Endothelial cell of umbilical vein (primary cell): ENCODE results near the gene TBC1D14. TPM values are rescaled to one million over a fixed set of nuclear protein-coding genes. Genes with fewer than 3 reads are reported as not detected.

ENCODE experiments used
- BruUV-seq: library from RNA; stranded (reverse); fragments of 400-500 nt; replicated peaks from 2 replicates; lab custom pipeline; 2021; lab: Mats Ljungman, UMichigan
- CTCF ChIA-PET: fragments of 300-600, 350-600 bp; sonication (Branson Sonifier 250); formaldehyde crosslinking; loops from one replicate; lab custom pipeline; 2021; ENCODE audit warnings: antibody characterized with exemption, inconsistent platforms; lab: Charles Lee
- POLR2A ChIA-PET: fragments of 300-600, 350-600 bp; sonication (Branson Sonifier 250); formaldehyde crosslinking; loops from one replicate; lab custom pipeline; 2021; ENCODE audit warnings: antibody characterized with exemption, inconsistent platforms; lab: Charles Lee
- DNase-seq: peaks from one replicate; pipeline ENCODE4 v3.0.0-alpha.2; 2011; ENCODE audit warnings: low read depth, low spot score
- FAIRE-seq: peaks from 2 replicates; lab custom pipeline; 2011; peaks lifted over from hg19 to GRCh38; lab: Jason Lieb, UNC
- H2AFZ ChIP-seq: 2 replicates; pipeline ENCODE4 v1.6.0; 2012; ENCODE audit warnings: low read depth, low read length, control low read depth, inconsistent platforms
- H3K27ac ChIP-seq: 2 replicates; pipeline ENCODE4 v1.5.1; 2011; ENCODE audit warnings: low read depth, mild to moderate bottlenecking, control low read depth, low read length, moderate library complexity; ENCODE audit not compliant: insufficient read depth
- H3K27me3 ChIP-seq, 2 experiments: 2 replicates each; pipeline versions ENCODE4 v1.6.0 to v1.6.1; 2011; ENCODE audit warnings: low read length in 2 of 2, mixed read lengths in 1 of 2; ENCODE audit not compliant: control insufficient read depth in 2 of 2, insufficient read depth in 2 of 2
- H3K36me3 ChIP-seq, 2 experiments: 2 replicates in 1 of 2; 3 replicates in 1 of 2; pipeline ENCODE4 v1.5.1; 2011; ENCODE audit warnings: low read length in 2 of 2, mild to moderate bottlenecking in 1 of 2, moderate library complexity in 1 of 2; ENCODE audit not compliant: control insufficient read depth in 2 of 2, insufficient read depth in 2 of 2; ENCODE audit errors: extremely low read depth in 1 of 2
- H3K4me1 ChIP-seq: 3 replicates; pipeline ENCODE4 v1.5.1; 2011; ENCODE audit warnings: mild to moderate bottlenecking, low read length; ENCODE audit not compliant: control insufficient read depth, insufficient read depth; ENCODE audit errors: extremely low read depth
- H3K4me2 ChIP-seq: 2 replicates; pipeline ENCODE4 v1.6.1; 2011; ENCODE audit warnings: low read length, control low read depth, mixed read lengths; ENCODE audit not compliant: insufficient read depth
- H3K4me3 ChIP-seq, 3 experiments: fragments of 200-600 bp in 1 of 3; sonication (generic), shearing (Covaris generic) in 1 of 3; replicated peaks in 1 of 3; 2 replicates each; pipeline ENCODE4 v1.5.1; 2011 to 2016; ENCODE audit warnings: control low read depth in 3 of 3, low read length in 3 of 3, mild to moderate bottlenecking in 2 of 3, inconsistent platforms in 1 of 3, low read depth in 1 of 3, moderate library complexity in 1 of 3; ENCODE audit not compliant: insufficient read depth in 1 of 3
- H3K79me2 ChIP-seq: 2 replicates; pipeline ENCODE4 v1.6.0; 2012; ENCODE audit warnings: low read length, inconsistent platforms; ENCODE audit not compliant: control insufficient read depth, insufficient read depth
- H3K9ac ChIP-seq: replicated peaks from 2 replicates; pipeline ENCODE3; 2011; ENCODE audit warnings: low read length, control low read depth; ENCODE audit not compliant: insufficient read depth; ENCODE audit errors: extremely low read depth
- H3K9me1 ChIP-seq: replicated peaks from 3 replicates; pipeline ENCODE4 v1.6.0; 2011; ENCODE audit warnings: mild to moderate bottlenecking, low read length; ENCODE audit not compliant: control insufficient read depth, insufficient read depth; ENCODE audit errors: extremely low read depth
- H3K9me3 ChIP-seq: replicated peaks from 2 replicates; pipeline ENCODE4 v1.5.1; 2012; ENCODE audit warnings: low read length, inconsistent platforms; ENCODE audit not compliant: control insufficient read depth, insufficient read depth
- H4K20me1 ChIP-seq: replicated peaks from 2 replicates; pipeline ENCODE3; 2011; ENCODE audit warnings: mild to moderate bottlenecking, low read length; ENCODE audit not compliant: control insufficient read depth, insufficient read depth; ENCODE audit errors: extremely low read depth
- CTCF ChIP-seq, 2 donors: IDR thresholded peaks; 1 replicate in 1 of 2; 2 replicates in 1 of 2; pipeline ENCODE4 v1.5.1; 2011; ENCODE audit warnings: low read length in 2 of 2, mild to moderate bottlenecking in 2 of 2, moderate library complexity in 2 of 2, control low read depth in 1 of 2, inconsistent platforms in 1 of 2, low read depth in 1 of 2; ENCODE audit not compliant: insufficient read depth in 1 of 2; ENCODE audit errors: extremely low read depth in 1 of 2
- EZH2 ChIP-seq: IDR thresholded peaks from 2 replicates; pipeline ENCODE4 v1.6.1; 2012; ENCODE audit warnings: borderline replicate concordance, low read depth, mild to moderate bottlenecking, moderate library complexity, low read length, inconsistent platforms; ENCODE audit not compliant: severe bottlenecking
- FOS ChIP-seq: IDR thresholded peaks from 2 replicates; pipeline ENCODE4 v1.6.1; 2011; ENCODE audit warnings: mild to moderate bottlenecking, low read length, moderate library complexity, borderline replicate concordance; ENCODE audit not compliant: insufficient read depth
- GATA2 ChIP-seq: IDR thresholded peaks from 2 replicates; pipeline ENCODE4 v1.7.0; 2011; ENCODE audit warnings: low read depth, mild to moderate bottlenecking, moderate library complexity, mixed read lengths, low read length; ENCODE audit not compliant: insufficient read length, insufficient read depth
- JUN ChIP-seq: IDR thresholded peaks from 2 replicates; pipeline ENCODE4 v1.6.1; 2011; ENCODE audit warnings: borderline replicate concordance, low read depth; ENCODE audit not compliant: insufficient read length, insufficient read depth
- MAX ChIP-seq: IDR thresholded peaks from 2 replicates; pipeline ENCODE4 v1.6.1; 2011; ENCODE audit not compliant: insufficient read depth, insufficient read length
- MYC ChIP-seq: IDR thresholded peaks from one replicate; pipeline ENCODE4 v1.6.1; 2011; ENCODE audit warnings: mild to moderate bottlenecking, low read depth, low read length
- POLR2A ChIP-seq: IDR thresholded peaks from 2 replicates; pipeline ENCODE4 v1.6.1; 2012; ENCODE audit warnings: low read depth, mild to moderate bottlenecking, control low read depth, low read length
- POLR2AphosphoS5 ChIP-seq: IDR thresholded peaks from 2 replicates; pipeline ENCODE4 v1.6.1; 2012; ENCODE audit warnings: low read depth, mild to moderate bottlenecking, control low read depth, low read length, moderate library complexity; ENCODE audit not compliant: insufficient read depth
- dilution Hi-C: fragments of 300-500 bp; cut with MboI; formaldehyde crosslinking; loops from one replicate; pipeline ENCODE4 v1.15.0; 2019; ENCODE audit warnings: low sequenced_read_pairs; ENCODE audit not compliant: extremely low pct_ligation_motif_present
- intact Hi-C: fragments of 100-400 bp; cut with micrococcal nuclease; formaldehyde crosslinking; loops from one replicate; pipeline ENCODE4 v1.10.0; 2022
- polyA plus RNA-seq, 4 experiments: library from polyadenylated mRNA; depleted of rRNA in 3 of 4; stranded (reverse) in 3 of 4; unstranded in 1 of 4; fragments of >200 nt; gene quantifications; 2 replicates each; pipeline versions ENCODE4 v1.2.1 to v1.2.3, GENCODE V29; 2011 to 2012; ENCODE audit warnings: missing spikeins in 1 of 4
- total RNA-seq: library from RNA; stranded (reverse); gene quantifications from 2 replicates; pipeline ENCODE4 v1.2.3, GENCODE V29; 2021

The TBC1D14 gene
- total and polyA plus RNA-seq, 2 donors (not counting 3 experiments of a cell fraction or from before 2014, with no cell fraction given) = 23.7 to 24.8 TPM

- Histone ChIP-seq H3K4me3 (no peak overlapping the region), H3K4me2 (no peak overlapping the region), H4K20me1 (no peaks in the 10 kb centered on the region), H3K9ac (no peak overlapping the region), H3K4me1 (no peaks in the 10 kb centered on the region), H3K79me2 (no peaks in the 10 kb centered on the region), H3K27ac (no peak overlapping the region), H2AFZ (no peak overlapping the region), H3K9me1 (no peaks in the 10 kb centered on the region), H3K27me3 (no peaks in the 10 kb centered on the region), H3K36me3 (no peaks in the 10 kb centered on the region), H3K9me3 (no peaks in the 10 kb centered on the region)
- TF ChIP-seq EZH2 = no peak
- no peak for TF ChIP-seq JUN
- TF ChIP-seq CTCF (IDR thresholded peaks at IDR 0.05; ENCODE audit: extremely low read depth in 1 of 2, insufficient read depth in 1 of 2, low read depth in 1 of 2, low read length in 2 of 2) = no peak
- TF ChIP-seq MYC = no peak
- no peak for TF ChIP-seq FOS
- no peak for TF ChIP-seq MAX
- no peak for TF ChIP-seq GATA2
- TF ChIP-seq POLR2A = no peak
- no peak for TF ChIP-seq POLR2AphosphoS5
- dilution Hi-C loops (no loop called here), intact Hi-C loops (no loop called here)
- DNase-seq (no peak), FAIRE-seq (no peak)
- CTCF ChIA-PET = interaction anchor here (1.0 to 2.0 kb wide), 6 partner anchors 10 to 178 kb away, joined by 3 to 5 read pairs (median 4); no protein-coding TSS in a partner anchor
- no TSS peak for BruUV-seq
- POLR2A ChIA-PET = no interaction called here
These were observed 16.8 kb upstream of the TBC1D14 start for GRCh38 chr4:6892909-6893202.
